Gastrocnemius medialis (tissue), 4 donors: ENCODE results near the gene SRSF1. TPM values are rescaled to one million over a fixed set of nuclear protein-coding genes. Genes with fewer than 3 reads are reported as not detected.
A peak's percentile ranks its signal among the peaks of the same experiment; 100 is the strongest.

Experiments used
- ATAC-seq, 2 donors: fragments of 150-250 bp; one replicate each; pipeline ENCODE4 v1.9.1; 2016
- DNase-seq, 2 donors: peaks; one replicate each; pipeline ENCODE4 v3.0.0-alpha.2; 2019
- H3K27ac ChIP-seq, 4 donors: fragments of 200-600 bp; sonication (generic); 1 replicate in 1 of 4; 2 replicates in 3 of 4; pipeline ENCODE4 v1.5.1; 2016 to 2018; ENCODE audit warnings: mild to moderate bottlenecking in 2 of 4, moderate library complexity in 1 of 4
- H3K27me3 ChIP-seq, 3 donors: fragments of 200-600 bp; sonication (generic) in 2 of 3; 1 replicate in 1 of 3; 2 replicates in 2 of 3; pipeline versions ENCODE4 v1.5.1 to v1.6.0; 2016 to 2019; ENCODE audit warnings: mild to moderate bottlenecking in 1 of 3, moderate library complexity in 1 of 3
- H3K36me3 ChIP-seq, 2 donors: fragments of 200-600 bp; sonication (generic) in 1 of 2; one replicate each; pipeline ENCODE4 v1.5.1; 2017 to 2018
- H3K4me1 ChIP-seq, 2 donors: fragments of 200-600 bp; sonication (generic) in 1 of 2; one replicate each; pipeline ENCODE4 v1.5.1; 2016 to 2017; ENCODE audit warnings: mild to moderate bottlenecking in 2 of 2
- H3K4me3 ChIP-seq, 4 donors: fragments of 200-600 bp; sonication (generic) in 3 of 4; 1 replicate in 1 of 4; 2 replicates in 3 of 4; pipeline ENCODE4 v1.5.1; 2016 to 2019; ENCODE audit warnings: mild to moderate bottlenecking in 2 of 4
- H3K9me3 ChIP-seq, 3 donors: fragments of 200-600 bp; sonication (generic) in 2 of 3; 1 replicate in 1 of 3; 2 replicates in 2 of 3; pipeline ENCODE4 v1.5.1; 2016 to 2019
- POLR2A ChIP-seq, 2 donors: fragments of 450-650 bp; IDR thresholded peaks; one replicate each; pipeline ENCODE4 v1.6.1; 2017; ENCODE audit warnings: antibody characterized with exemption in 2 of 2, mild to moderate bottlenecking in 2 of 2, moderate library complexity in 2 of 2
- in situ Hi-C, 4 donors: fragments of 200-750 bp; cut with MboI; loops; one replicate each; pipeline versions ENCODE4 v1.15.0 to v1.8.0; 2017; ENCODE audit warnings: low sequenced_read_pairs in 4 of 4
- intact Hi-C: fragments of 100-400 bp; cut with DNase I; formaldehyde crosslinking; loops from one replicate; pipeline ENCODE4 v1.15.1; 2023; ENCODE audit warnings: low total_unique reads
- total RNA-seq, 4 donors: library from RNA; depleted of rRNA; stranded (reverse); fragments of >200 nt; gene quantifications; one replicate each; pipeline versions ENCODE4 v1.1.0 to v1.2.3, GENCODE V29; 2016
- TF ChIP-seq, protein P1 (sequence below), 5 experiments: fragments of 450-650 bp in 3 of 5; fragments of 200-600 bp in 2 of 5; sonication (generic) in 2 of 5; IDR thresholded peaks in 4 of 5; conservative IDR thresholded peaks in 1 of 5; 1 replicate in 4 of 5; 2 replicates in 1 of 5; pipeline ENCODE4 v1.5.1; 2016 to 2019; ENCODE audit warnings: antibody characterized with exemption in 5 of 5, mild to moderate bottlenecking in 3 of 5, moderate library complexity in 3 of 5

Gene SRSF1
- total RNA-seq, 4 donors from 2014 or later, result 69.4 to 85.4 (median 82.2) TPM

DNA sequence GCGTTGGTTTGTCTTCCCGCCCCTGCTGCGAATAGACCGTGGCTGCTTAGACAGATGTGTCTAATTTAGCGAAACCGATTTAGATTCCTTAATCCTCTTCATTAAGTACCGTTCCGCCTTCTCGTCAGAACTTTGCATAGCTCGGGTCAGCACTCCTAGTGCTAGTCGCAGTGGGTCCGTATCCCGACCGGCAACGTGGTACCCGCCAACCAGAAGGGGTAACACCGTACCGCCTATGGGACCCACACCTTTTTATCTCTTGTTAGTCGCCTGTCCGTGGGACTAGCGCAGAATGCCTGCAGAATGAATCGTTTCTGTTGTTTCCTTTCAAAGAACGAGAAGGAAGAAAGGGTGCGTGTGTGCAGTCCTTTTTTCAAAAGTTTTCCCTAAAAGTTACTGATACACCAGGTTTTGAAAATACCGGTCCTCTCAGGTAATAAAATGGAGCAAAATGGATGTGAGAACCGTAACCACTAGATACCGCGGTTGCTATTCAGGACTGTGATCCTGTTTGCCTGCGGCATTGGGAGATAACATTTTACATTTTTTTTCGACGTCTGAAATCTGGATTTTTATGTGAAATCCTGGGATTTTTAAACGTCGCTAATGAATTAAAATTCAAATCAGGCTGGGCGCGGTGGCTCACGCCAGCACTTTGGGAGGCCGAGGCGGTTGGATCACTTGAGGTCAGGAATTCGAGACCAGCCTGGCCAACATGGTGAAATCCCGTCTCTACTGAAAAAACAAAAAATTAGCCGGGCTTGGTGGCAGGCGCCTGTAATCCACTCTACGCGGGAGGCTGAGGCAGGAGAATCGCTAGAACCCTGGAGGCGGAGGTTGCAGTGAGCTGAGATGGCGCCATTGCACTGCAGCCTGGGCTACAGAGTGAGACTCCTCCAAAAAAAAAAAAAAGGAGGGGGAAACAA lies 998 bp upstream of the SRSF1 start:
- Histone ChIP-seq H3K4me3 (peak overlapping the region; percentile 91 to 98 (median 97)), H3K27me3 (no peaks in the 10 kb centered on the region), H3K4me1 (peaks cover 38 to 39% of the 10 kb centered on the region in 2 donors), H3K9me3 (no peaks in the 10 kb centered on the region), H3K36me3 (peaks cover 0 to 30% of the 10 kb centered on the region in 2 donors), H3K27ac (peak overlapping the region; percentile 96 to 100 (median 100))
- no peak for DNase-seq
- ATAC-seq, result peak; percentile 3 to 6
- in situ Hi-C loops (loop anchor here in 2 of 4 donors (10.0 to 25.0 kb wide), 2 partner anchors 104 to 107 kb away; no protein-coding TSS in a partner anchor), intact Hi-C loops (loop anchor here (1.0 to 10.0 kb wide), 8 partner anchors 19 to 923 kb away; partner anchors contain the start of genes AKAP1, MRPS23 and VEZF1)
- TF ChIP-seq POLR2A (IDR thresholded peaks at IDR 0.05), result no peak
- TF ChIP-seq, protein P1, sequence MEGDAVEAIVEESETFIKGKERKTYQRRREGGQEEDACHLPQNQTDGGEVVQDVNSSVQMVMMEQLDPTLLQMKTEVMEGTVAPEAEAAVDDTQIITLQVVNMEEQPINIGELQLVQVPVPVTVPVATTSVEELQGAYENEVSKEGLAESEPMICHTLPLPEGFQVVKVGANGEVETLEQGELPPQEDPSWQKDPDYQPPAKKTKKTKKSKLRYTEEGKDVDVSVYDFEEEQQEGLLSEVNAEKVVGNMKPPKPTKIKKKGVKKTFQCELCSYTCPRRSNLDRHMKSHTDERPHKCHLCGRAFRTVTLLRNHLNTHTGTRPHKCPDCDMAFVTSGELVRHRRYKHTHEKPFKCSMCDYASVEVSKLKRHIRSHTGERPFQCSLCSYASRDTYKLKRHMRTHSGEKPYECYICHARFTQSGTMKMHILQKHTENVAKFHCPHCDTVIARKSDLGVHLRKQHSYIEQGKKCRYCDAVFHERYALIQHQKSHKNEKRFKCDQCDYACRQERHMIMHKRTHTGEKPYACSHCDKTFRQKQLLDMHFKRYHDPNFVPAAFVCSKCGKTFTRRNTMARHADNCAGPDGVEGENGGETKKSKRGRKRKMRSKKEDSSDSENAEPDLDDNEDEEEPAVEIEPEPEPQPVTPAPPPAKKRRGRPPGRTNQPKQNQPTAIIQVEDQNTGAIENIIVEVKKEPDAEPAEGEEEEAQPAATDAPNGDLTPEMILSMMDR (IDR thresholded peaks at IDR 0.05 in 4 of 5, conservative IDR thresholded peaks at IDR 0.05 in 1 of 5), result no peak

DNA sequence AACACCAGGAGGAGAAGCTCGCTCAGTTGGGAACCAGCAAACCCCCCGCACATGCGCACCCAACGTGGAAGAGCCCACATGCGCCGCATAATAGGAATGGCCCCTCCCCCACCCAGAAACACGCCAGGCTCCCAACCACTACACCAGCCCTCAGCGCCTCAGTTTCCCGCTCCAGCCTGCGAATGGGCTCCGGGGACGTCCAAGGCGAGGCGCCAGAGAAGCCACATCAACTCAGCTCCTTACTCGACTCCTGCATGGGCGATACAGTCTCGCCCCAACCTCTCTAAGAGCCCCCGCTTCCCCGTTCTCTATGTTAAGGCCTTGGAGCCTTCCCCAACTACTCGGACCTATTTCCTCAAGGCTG lies 504 bp downstream of the SRSF1 start:
- Histone ChIP-seq H3K27me3 (no peaks in the 10 kb centered on the region), H3K9me3 (no peaks in the 10 kb centered on the region), H3K27ac (peak overlapping the region; percentile 96 to 100 (median 100)), H3K36me3 (peaks cover 0 to 39% of the 10 kb centered on the region in 2 donors), H3K4me3 (peak overlapping the region; percentile 91 to 98 (median 97)), H3K4me1 (peaks cover 53 to 54% of the 10 kb centered on the region in 2 donors)
- ATAC-seq (peak; percentile 71 to 74), DNase-seq (peak; percentile 80 to 84)
- in situ Hi-C loops (loop anchor here in 2 of 4 donors (10.0 to 25.0 kb wide), 2 partner anchors 106 to 108 kb away; no protein-coding TSS in a partner anchor), intact Hi-C loops (loop anchor here (2.0 to 10.0 kb wide), 5 partner anchors 18 to 899 kb away; partner anchors contain the start of genes MRPS23 and VEZF1)
- TF ChIP-seq, protein P1 (IDR thresholded peaks at IDR 0.05 in 4 of 5, conservative IDR thresholded peaks at IDR 0.05 in 1 of 5), result no peak
- TF ChIP-seq POLR2A (IDR thresholded peaks at IDR 0.05), result no peak

DNA sequence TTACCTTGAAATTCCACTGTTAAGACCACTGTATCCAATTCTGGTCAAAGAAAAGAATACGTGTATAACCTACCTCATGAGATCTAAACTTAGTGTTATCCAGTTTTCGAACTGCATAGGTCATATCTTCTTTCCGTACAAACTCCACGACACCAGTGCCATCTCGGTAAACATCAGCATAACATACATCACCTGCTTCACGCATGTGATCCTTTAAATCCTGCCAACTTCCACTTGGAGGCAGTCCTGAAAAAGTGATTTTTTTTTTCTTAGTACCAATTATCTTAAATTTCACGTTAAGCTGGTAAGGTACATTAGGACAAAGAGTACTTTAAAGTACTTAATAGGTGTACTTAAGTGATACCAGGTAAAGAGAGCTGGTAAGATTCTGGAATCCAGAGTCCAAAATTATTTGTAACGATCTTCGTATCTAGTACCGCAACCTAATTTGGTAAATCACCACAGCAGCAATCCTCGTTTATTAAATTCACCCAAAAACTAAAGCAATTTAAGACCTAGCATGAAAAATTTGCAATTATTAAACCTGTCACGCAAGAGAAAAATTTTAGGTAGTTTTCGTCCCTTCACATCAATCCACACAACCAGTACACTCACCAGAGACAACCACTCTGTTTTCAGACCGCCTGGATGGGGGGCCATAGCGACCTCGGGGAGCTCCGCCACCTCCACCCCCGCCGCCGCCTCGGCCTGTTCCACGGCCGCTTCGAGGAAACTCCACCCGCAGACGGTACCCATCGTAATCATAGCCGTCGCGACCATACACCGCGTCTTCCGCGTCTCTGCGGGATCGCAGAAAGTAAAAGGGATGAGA lies 1.1 kb downstream of the SRSF1 start:
- peak in 1 of 2 donors; percentile 29 for DNase-seq
- Histone ChIP-seq H3K4me1 (peaks cover 57 to 58% of the 10 kb centered on the region in 2 donors), H3K36me3 (peaks cover 0 to 39% of the 10 kb centered on the region in 2 donors), H3K27ac (peak overlapping the region; percentile 96 to 100 (median 100)), H3K27me3 (no peaks in the 10 kb centered on the region), H3K9me3 (no peaks in the 10 kb centered on the region), H3K4me3 (peak overlapping the region; percentile 91 to 98 (median 97))
- TF ChIP-seq, protein P1 (IDR thresholded peaks at IDR 0.05 in 4 of 5, conservative IDR thresholded peaks at IDR 0.05 in 1 of 5), result no peak
- TF ChIP-seq POLR2A (IDR thresholded peaks at IDR 0.05), result no peak
- intact Hi-C loops (loop anchor here (2.0 to 10.0 kb wide), 5 partner anchors 17 to 899 kb away; partner anchors contain the start of genes MRPS23 and VEZF1), in situ Hi-C loops (loop anchor here in 2 of 4 donors (10.0 to 25.0 kb wide), 2 partner anchors 106 to 109 kb away; no protein-coding TSS in a partner anchor)
- peak in 1 of 2 donors; percentile 27 for ATAC-seq
